HCT116 (cell line): ENCODE results near the gene TEKT3. TPM values are rescaled to one million over a fixed set of nuclear protein-coding genes. Genes with fewer than 3 reads are reported as not detected.

Experiments used
- ATAC-seq: fragments of 200-7000 bp; cut with Tn5 transposase; 2 replicates; pipeline ENCODE4 v1.9.1; 2020; ENCODE audit warnings: mild to moderate bottlenecking, moderate library complexity
- BruUV-seq: library from RNA; stranded (reverse); fragments of 400-500 nt; replicated peaks from 2 replicates; lab custom pipeline; 2021; lab: Mats Ljungman, UMichigan
- CTCF ChIA-PET: fragments of 300-600 bp; sonication (Branson Sonifier 250); formaldehyde crosslinking; loops from one replicate; lab custom pipeline; 2021; ENCODE audit warnings: antibody characterized with exemption; lab: Charles Lee
- POLR2A ChIA-PET: fragments of 300-600, 350-600 bp; sonication (Branson Sonifier 250); formaldehyde crosslinking; loops from one replicate; lab custom pipeline; 2021; ENCODE audit warnings: antibody characterized with exemption; lab: Charles Lee
- RAD21 ChIA-PET, 2 experiments: fragments of 300-600 bp; sonication (Branson Sonifier 250); formaldehyde crosslinking; loops; one replicate each; lab custom pipeline; 2023; ENCODE audit warnings: low total read pairs in 2 of 2; ENCODE audit not compliant: uncharacterized antibody in 2 of 2, unreplicated experiment in 2 of 2, low non-redundant PET in 1 of 2; lab: Charles Lee
- DNase-seq: peaks from one replicate; pipeline ENCODE4 v3.0.0-alpha.2; 2010; ENCODE audit warnings: low read depth, low spot score
- H2AFZ ChIP-seq: fragments of 200-600 bp; shearing (Covaris generic), sonication (generic); 2 replicates; pipeline ENCODE4 v1.6.1; 2017; ENCODE audit warnings: low read depth, mixed run types, mixed read lengths, antibody characterized with exemption, low read length; ENCODE audit not compliant: poor library complexity, severe bottlenecking
- H3K27ac ChIP-seq: 2 replicates; pipeline ENCODE4 v1.5.1; 2012; ENCODE audit warnings: low read depth, low read length
- H3K27me3 ChIP-seq: fragments of 200-600 bp; sonication (generic); 2 replicates; pipeline ENCODE4 v1.6.1; 2016; ENCODE audit warnings: mixed run types, low read length, mixed read lengths; ENCODE audit not compliant: insufficient read depth
- H3K36me3 ChIP-seq, 2 experiments: fragments of 200-500 bp in 1 of 2; fragments of 200-600 bp in 1 of 2; sonication (Bioruptor generic) in 1 of 2; sonication (generic) in 1 of 2; 2 replicates each; pipeline versions ENCODE4 v1.5.1 to v1.6.1; 2014 to 2016; ENCODE audit warnings: low read length in 2 of 2, inconsistent platforms in 1 of 2, mixed read lengths in 1 of 2, mixed run types in 1 of 2; ENCODE audit not compliant: insufficient read depth in 2 of 2, control insufficient read depth in 1 of 2
- H3K4me1 ChIP-seq, 2 experiments: fragments of 200-600 bp in 1 of 2; sonication (generic) in 1 of 2; 2 replicates each; pipeline versions ENCODE4 v1.5.1 to v1.6.1; 2012 to 2017; ENCODE audit warnings: low read length in 2 of 2, inconsistent platforms in 1 of 2, mild to moderate bottlenecking in 1 of 2, mixed read lengths in 1 of 2, mixed run types in 1 of 2, moderate library complexity in 1 of 2; ENCODE audit not compliant: insufficient read depth in 2 of 2, control insufficient read depth in 1 of 2
- H3K4me2 ChIP-seq: fragments of 200-600 bp; sonication (generic); 2 replicates; pipeline ENCODE4 v1.6.1; 2017; ENCODE audit warnings: mixed run types, low read length, mixed read lengths
- H3K4me3 ChIP-seq, 2 experiments: fragments of 200-600 bp in 1 of 2; sonication (generic) in 1 of 2; replicated peaks in 1 of 2; 2 replicates each; pipeline ENCODE4 v1.5.1; 2011 to 2016; ENCODE audit warnings: low read length in 2 of 2, control low read depth in 1 of 2, low read depth in 1 of 2, mild to moderate bottlenecking in 1 of 2, mixed read lengths in 1 of 2, mixed run types in 1 of 2
- H3K79me2 ChIP-seq: fragments of 200-600 bp; sonication (generic); 2 replicates; pipeline ENCODE4 v1.6.1; 2017; ENCODE audit warnings: mild to moderate bottlenecking, mixed run types, low read length, moderate library complexity, mixed read lengths; ENCODE audit not compliant: insufficient read depth
- H3K9ac ChIP-seq: fragments of 200-600 bp; sonication (generic); 2 replicates; pipeline ENCODE4 v1.6.1; 2016; ENCODE audit warnings: low read length, mixed read lengths
- H3K9me2 ChIP-seq: fragments of 200-600 bp; sonication (generic), shearing (Covaris generic); 2 replicates; pipeline ENCODE4 v1.6.1; 2017; ENCODE audit warnings: mixed run types, mild to moderate bottlenecking, moderate library complexity; ENCODE audit not compliant: insufficient read depth
- H3K9me3 ChIP-seq, 2 experiments: fragments of 200-500 bp in 1 of 2; fragments of 200-600 bp in 1 of 2; sonication (Bioruptor generic) in 1 of 2; sonication (generic) in 1 of 2; 2 replicates each; pipeline ENCODE4 v1.6.1; 2014 to 2017; ENCODE audit warnings: low read length in 2 of 2, mixed read lengths in 2 of 2, inconsistent platforms in 1 of 2, low read depth in 1 of 2, mild to moderate bottlenecking in 1 of 2, mixed run types in 1 of 2, moderate library complexity in 1 of 2; ENCODE audit not compliant: control insufficient read depth in 1 of 2, insufficient read depth in 1 of 2
- H4K20me1 ChIP-seq: fragments of 200-600 bp; sonication (generic), shearing (Covaris generic); 2 replicates; pipeline ENCODE4 v1.6.1; 2017; ENCODE audit warnings: mixed run types, mild to moderate bottlenecking, moderate library complexity; ENCODE audit not compliant: insufficient read depth
- CBX3 ChIP-seq: IDR thresholded peaks from 2 replicates; pipeline ENCODE4 v1.6.1; 2012; ENCODE audit warnings: low read depth
- CTCF ChIP-seq, 3 experiments: fragments of 200-600 bp in 1 of 3; sonication (generic) in 1 of 3; IDR thresholded peaks in 2 of 3; conservative IDR thresholded peaks in 1 of 3; 2 replicates each; pipeline ENCODE4 v1.5.1; 2012 to 2017; ENCODE audit warnings: low read depth in 2 of 3, low read length in 2 of 3, antibody characterized with exemption in 1 of 3, borderline replicate concordance in 1 of 3, control low read depth in 1 of 3, mild to moderate bottlenecking in 1 of 3, mixed read lengths in 1 of 3, mixed run types in 1 of 3, moderate library complexity in 1 of 3; ENCODE audit not compliant: insufficient read depth in 1 of 3
- EGR1 ChIP-seq: IDR thresholded peaks from 2 replicates; pipeline ENCODE4 v1.6.1; 2012; ENCODE audit warnings: low read depth
- RAD21 ChIP-seq: IDR thresholded peaks from 2 replicates; pipeline ENCODE4 v1.6.1; 2012; ENCODE audit warnings: low read depth, mild to moderate bottlenecking
- REST ChIP-seq: IDR thresholded peaks from 2 replicates; pipeline ENCODE4 v1.6.1; 2012; ENCODE audit warnings: low read depth
- SP1 ChIP-seq: IDR thresholded peaks from 2 replicates; pipeline ENCODE4 v1.6.1; 2012; ENCODE audit warnings: low read depth
- intact Hi-C: fragments of 100-400 bp; cut with micrococcal nuclease; formaldehyde crosslinking; loops from 2 replicates; pipeline ENCODE4 v1.10.0; 2022
- total RNA-seq: library from RNA; stranded (reverse); gene quantifications from one replicate; pipeline ENCODE4 v1.2.1, GENCODE V29; 2021; ENCODE audit not compliant: unreplicated experiment

The TEKT3 gene
- total RNA-seq, 1 experiment from 2014 or later = 0.64 TPM

- TF ChIP-seq CBX3 = no peak
- no peak for TF ChIP-seq REST
- TF ChIP-seq CTCF (IDR thresholded peaks at IDR 0.05 in 2 of 3, conservative IDR thresholded peaks at IDR 0.05 in 1 of 3; ENCODE audit: borderline replicate concordance in 1 of 3, insufficient read depth in 1 of 3, low read depth in 2 of 3, low read length in 2 of 3) = no peak
- TF ChIP-seq SP1 = no peak
- no peak for TF ChIP-seq EGR1
- no peak for TF ChIP-seq RAD21
- H3K9me2 ChIP-seq = no peaks in the 10 kb centered on the region
- H3K4me2 ChIP-seq = no peak overlapping the region
- H4K20me1 ChIP-seq = no peaks in the 10 kb centered on the region
- CTCF ChIA-PET = no interaction called here
- ATAC-seq (no peak), DNase-seq (no peak)
- no peaks in the 10 kb centered on the region for H3K36me3 ChIP-seq
- no peak overlapping the region for H3K4me3 ChIP-seq
- no TSS peak for BruUV-seq
- no peaks in the 10 kb centered on the region for H3K9me3 ChIP-seq
- 0 out of 4 replicates have a peak, but pooled peaks cover 0 to under 1% of the 10 kb centered on the region in 2 experiments for H3K4me1 ChIP-seq
- RAD21 ChIA-PET = no interaction called here
- H2AFZ ChIP-seq = no peak overlapping the region
- intact Hi-C loops = no loop called here
- POLR2A ChIA-PET = no interaction called here
- no peaks in the 10 kb centered on the region for H3K79me2 ChIP-seq
- H3K27me3 ChIP-seq = no peaks in the 10 kb centered on the region
- no peak overlapping the region for H3K9ac ChIP-seq
- no peak overlapping the region for H3K27ac ChIP-seq
Observed at GRCh38 chr17:15284537-15284936, 56.9 kb downstream of the TEKT3 start.
